ENCODE measurements around the gene MAST4.

The MAST4 gene

DNA sequence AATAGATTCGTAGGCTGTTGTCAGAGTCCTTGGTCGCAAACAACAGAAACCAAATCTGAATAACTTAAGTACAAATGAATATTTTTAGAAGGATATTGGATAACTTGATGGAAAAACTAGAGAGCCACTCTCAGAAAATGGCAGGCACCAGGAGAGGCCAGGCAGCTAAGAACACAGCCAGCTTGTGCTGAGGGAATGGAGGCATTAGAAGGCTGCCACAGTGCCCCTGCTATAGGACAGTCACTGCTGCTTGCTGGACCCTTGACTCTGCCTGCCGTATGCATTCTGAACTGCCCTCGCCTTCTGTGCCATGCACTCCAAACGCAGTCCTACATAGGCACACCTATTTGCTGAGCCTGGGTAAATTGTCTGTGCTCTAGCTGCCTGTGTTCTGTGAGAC is 78.6 kb downstream of the MAST4 start:
- in situ Hi-C loops (cut with HindIII; ENCODE audit: low sequenced_read_pairs): no loop called here
- no peak overlapping the region for H3K4me3 ChIP-seq (ENCODE audit: low read depth, low read length)
- TF ChIP-seq, protein P1, sequence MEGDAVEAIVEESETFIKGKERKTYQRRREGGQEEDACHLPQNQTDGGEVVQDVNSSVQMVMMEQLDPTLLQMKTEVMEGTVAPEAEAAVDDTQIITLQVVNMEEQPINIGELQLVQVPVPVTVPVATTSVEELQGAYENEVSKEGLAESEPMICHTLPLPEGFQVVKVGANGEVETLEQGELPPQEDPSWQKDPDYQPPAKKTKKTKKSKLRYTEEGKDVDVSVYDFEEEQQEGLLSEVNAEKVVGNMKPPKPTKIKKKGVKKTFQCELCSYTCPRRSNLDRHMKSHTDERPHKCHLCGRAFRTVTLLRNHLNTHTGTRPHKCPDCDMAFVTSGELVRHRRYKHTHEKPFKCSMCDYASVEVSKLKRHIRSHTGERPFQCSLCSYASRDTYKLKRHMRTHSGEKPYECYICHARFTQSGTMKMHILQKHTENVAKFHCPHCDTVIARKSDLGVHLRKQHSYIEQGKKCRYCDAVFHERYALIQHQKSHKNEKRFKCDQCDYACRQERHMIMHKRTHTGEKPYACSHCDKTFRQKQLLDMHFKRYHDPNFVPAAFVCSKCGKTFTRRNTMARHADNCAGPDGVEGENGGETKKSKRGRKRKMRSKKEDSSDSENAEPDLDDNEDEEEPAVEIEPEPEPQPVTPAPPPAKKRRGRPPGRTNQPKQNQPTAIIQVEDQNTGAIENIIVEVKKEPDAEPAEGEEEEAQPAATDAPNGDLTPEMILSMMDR (IDR thresholded peaks at IDR 0.05; ENCODE audit: low read depth, low read length, missing control alignments): no peak
- no peak for DNase-seq (ENCODE audit: low read depth)

DNA sequence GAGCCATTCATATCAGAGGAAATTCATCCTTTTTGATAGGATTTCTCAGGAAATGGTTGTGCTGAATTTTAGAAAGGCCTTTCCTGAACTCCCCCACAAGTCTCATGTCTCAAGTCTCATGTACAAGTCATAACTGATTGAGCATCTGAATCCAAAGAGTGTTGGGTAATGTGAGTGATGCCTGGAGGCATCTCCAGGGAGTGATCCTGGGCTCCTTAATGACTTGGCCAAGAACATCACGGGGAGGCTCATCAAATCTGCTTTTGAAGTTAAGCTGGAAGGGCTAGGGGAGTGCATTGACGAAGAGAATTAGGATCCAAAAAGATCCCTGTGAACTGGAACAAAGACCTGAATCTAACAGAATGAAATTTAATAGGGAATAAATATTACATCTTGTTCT is 79.2 kb downstream of the MAST4 start:
- in situ Hi-C loops (cut with HindIII; ENCODE audit: low sequenced_read_pairs): no loop called here
- no peak for DNase-seq (ENCODE audit: low read depth)
- no peak overlapping the region for H3K4me3 ChIP-seq (ENCODE audit: low read depth, low read length)
- TF ChIP-seq, protein P1 (IDR thresholded peaks at IDR 0.05; ENCODE audit: low read depth, low read length, missing control alignments): no peak

DNA sequence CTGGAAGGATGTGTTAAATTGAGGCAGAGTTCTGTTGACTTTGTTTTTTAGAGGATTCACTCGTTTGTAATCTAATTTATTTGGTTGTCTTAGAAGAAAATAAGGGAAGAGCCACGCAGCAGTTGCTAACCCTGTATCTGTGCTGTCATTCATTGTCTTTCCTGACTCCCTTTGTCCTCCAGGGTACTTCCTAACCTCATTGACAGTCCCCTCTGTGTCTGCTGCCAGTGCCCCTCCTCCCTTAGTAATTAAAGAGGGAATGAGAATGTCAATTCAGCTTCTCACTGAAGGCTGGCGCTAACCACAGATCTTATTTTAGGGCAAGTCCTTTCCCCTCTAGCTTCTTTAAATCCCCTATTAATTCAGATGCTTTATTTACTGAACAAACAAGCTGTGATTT is 84.0 kb downstream of the MAST4 start:
- in situ Hi-C loops (cut with HindIII; ENCODE audit: low sequenced_read_pairs): no loop called here
- H3K4me3 ChIP-seq (ENCODE audit: low read depth, low read length): no peak overlapping the region
- DNase-seq (ENCODE audit: low read depth): no peak
- TF ChIP-seq, protein P1 (IDR thresholded peaks at IDR 0.05; ENCODE audit: low read depth, low read length, missing control alignments): no peak

DNA sequence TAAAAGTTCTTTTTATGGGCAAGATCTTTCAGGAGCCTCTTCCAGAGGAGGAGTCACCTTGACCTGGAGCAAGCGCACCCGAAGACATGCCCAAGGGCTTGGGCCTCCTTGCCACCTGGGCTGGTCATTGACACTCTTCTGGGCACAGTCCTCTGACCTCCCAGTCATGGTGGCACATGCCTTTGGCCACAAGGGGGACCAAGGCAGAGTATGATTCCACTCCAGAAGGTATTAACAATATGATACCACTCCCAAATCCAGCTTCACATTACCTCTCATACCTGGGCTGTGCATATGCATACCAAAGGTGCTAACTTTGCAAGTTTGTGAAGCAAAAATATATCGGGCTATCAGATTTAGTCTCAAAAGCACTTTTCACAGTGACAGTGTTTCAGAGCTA is 84.6 kb downstream of the MAST4 start:
- in situ Hi-C loops (cut with HindIII; ENCODE audit: low sequenced_read_pairs): no loop called here
- no peak overlapping the region for H3K4me3 ChIP-seq (ENCODE audit: low read depth, low read length)
- TF ChIP-seq, protein P1 (IDR thresholded peaks at IDR 0.05; ENCODE audit: low read depth, low read length, missing control alignments): peak; percentile 24
- DNase-seq (ENCODE audit: low read depth): no peak

DNA sequence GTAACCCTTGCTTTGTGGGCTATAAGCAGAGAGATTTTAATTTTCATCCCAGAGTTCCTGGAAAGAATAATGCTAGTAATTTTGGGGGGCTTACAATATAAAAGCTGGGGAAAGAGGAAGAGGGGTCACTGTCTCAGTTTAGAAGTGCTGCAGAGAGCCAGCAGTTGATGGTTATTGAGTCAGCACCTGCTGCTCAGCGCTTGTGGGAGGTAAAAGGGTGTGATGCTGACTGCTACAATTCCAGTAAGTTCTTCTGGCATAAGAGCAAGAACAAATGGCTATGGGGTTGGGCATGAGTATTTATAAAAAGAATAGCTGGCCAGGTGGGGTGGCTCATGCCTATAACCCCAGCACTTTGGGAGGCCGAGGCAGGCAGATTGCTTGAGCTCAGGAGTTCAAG is 88.5 kb downstream of the MAST4 start:
- in situ Hi-C loops (cut with HindIII; ENCODE audit: low sequenced_read_pairs): no loop called here

DNA sequence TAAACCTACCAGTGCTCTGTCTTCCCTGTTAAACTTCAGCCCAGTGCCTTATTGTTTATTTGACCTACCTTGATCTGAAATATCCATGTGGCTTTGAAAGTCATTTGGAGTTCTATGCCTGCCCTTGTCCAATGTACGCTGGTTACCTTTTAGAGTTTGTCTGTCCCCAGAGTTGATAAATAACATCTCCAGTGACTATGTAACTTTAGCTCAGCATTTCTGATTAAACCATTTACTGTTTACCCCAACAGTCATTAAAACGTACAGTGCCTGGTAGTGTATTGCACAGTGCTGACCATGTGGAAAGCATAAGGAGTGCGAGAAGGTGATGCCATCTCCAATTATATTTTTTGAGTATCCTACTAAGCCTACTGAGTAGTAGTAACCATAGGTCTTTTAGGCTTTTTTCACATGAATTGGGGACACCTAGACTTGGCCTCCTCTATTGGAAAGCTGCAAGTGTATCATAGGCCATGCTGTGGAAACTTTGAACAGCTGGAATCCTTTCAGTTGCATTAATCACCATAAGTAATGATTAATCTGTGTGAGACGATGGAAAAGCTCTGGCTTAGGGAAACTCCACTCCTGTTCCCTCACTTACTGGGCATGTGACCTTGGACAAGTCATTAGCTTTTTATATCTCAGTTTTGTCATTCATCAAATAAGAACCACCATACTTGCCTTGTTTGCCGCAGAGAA is 93.5 kb downstream of the MAST4 start:
- in situ Hi-C loops (cut with HindIII; ENCODE audit: low sequenced_read_pairs): no loop called here
- H3K4me3 ChIP-seq (ENCODE audit: low read depth, low read length): no peak overlapping the region
- TF ChIP-seq, protein P1 (IDR thresholded peaks at IDR 0.05; ENCODE audit: low read depth, low read length, missing control alignments): no peak
- DNase-seq (ENCODE audit: low read depth): no peak

More for the DNA sequence above, 88.5 kb downstream of the MAST4 start:
- H3K4me3 ChIP-seq (ENCODE audit: low read depth, low read length): no peak overlapping the region
- no peak for DNase-seq (ENCODE audit: low read depth)
- TF ChIP-seq, protein P1 (IDR thresholded peaks at IDR 0.05; ENCODE audit: low read depth, low read length, missing control alignments): no peak
